Osteoblast (primary cell): Measurements from ENCODE around the gene GABRG3. TPM values are rescaled to one million over a fixed set of nuclear protein-coding genes. Genes with fewer than 3 reads are reported as not detected.
A peak's percentile ranks its signal among the peaks of the same experiment; 100 is the strongest.

Source experiments
- DNase-seq: peaks from one replicate; pipeline ENCODE4 v3.0.0; 2011; ENCODE audit warnings: low spot score, mixed read lengths; ENCODE audit not compliant: insufficient read length; ENCODE audit errors: missing footprints
- H2AFZ ChIP-seq: 2 replicates; pipeline ENCODE4 v1.6.0; 2011; ENCODE audit warnings: mild to moderate bottlenecking, low read length
- H3K27ac ChIP-seq: 2 replicates; pipeline ENCODE4 v1.5.1; 2011; ENCODE audit warnings: mild to moderate bottlenecking, low read depth, low read length, moderate library complexity
- H3K27me3 ChIP-seq: 2 replicates; pipeline ENCODE4 v1.6.0; 2012; ENCODE audit warnings: mild to moderate bottlenecking, control low read depth, inconsistent platforms, low read length, moderate library complexity; ENCODE audit not compliant: insufficient read depth
- H3K36me3 ChIP-seq: 2 replicates; pipeline ENCODE4 v1.5.1; 2011; ENCODE audit warnings: mild to moderate bottlenecking, low read length, control low read depth, moderate library complexity; ENCODE audit not compliant: insufficient read depth
- H3K4me1 ChIP-seq: 2 replicates; pipeline ENCODE4 v1.5.1; 2011; ENCODE audit warnings: mild to moderate bottlenecking, low read length, control low read depth, moderate library complexity; ENCODE audit not compliant: insufficient read depth
- H3K4me2 ChIP-seq: 2 replicates; pipeline ENCODE4 v1.6.0; 2011; ENCODE audit warnings: mild to moderate bottlenecking, low read length; ENCODE audit not compliant: insufficient read depth
- H3K4me3 ChIP-seq: fragments of 200-600 bp; sonication (generic); 3 replicates; pipeline ENCODE4 v1.5.1; 2012; ENCODE audit warnings: mild to moderate bottlenecking, low read length, inconsistent platforms; ENCODE audit not compliant: insufficient read depth
- H3K79me2 ChIP-seq: 2 replicates; pipeline ENCODE4 v1.6.0; 2012; ENCODE audit warnings: mild to moderate bottlenecking, low read length, control low read depth, inconsistent platforms; ENCODE audit not compliant: insufficient read depth
- H3K9me3 ChIP-seq: 2 replicates; pipeline ENCODE4 v1.5.1; 2011; ENCODE audit warnings: low read depth, low read length, control low read depth
- H4K20me1 ChIP-seq: 2 replicates; pipeline ENCODE4 v1.6.0; 2012; ENCODE audit warnings: mild to moderate bottlenecking, low read length, control low read depth; ENCODE audit not compliant: insufficient read depth
- CTCF ChIP-seq: IDR thresholded peaks from 2 replicates; pipeline ENCODE4 v1.5.1; 2011; ENCODE audit warnings: mild to moderate bottlenecking, low read depth, low read length, moderate library complexity; ENCODE audit errors: extremely low read depth
- total RNA-seq: library from RNA; depleted of rRNA; stranded (reverse); fragments of >200 nt; gene quantifications from 2 replicates; pipeline ENCODE4 v1.2.3, GENCODE V29; 2012

Gene GABRG3
- total RNA-seq, 1 donor, result not detected

GRCh38 chr15:27328186-27328585 lies 357.2 kb downstream of the GABRG3 start:
- Histone ChIP-seq H3K27ac (no peak overlapping the region), H4K20me1 (no peaks in the 10 kb centered on the region), H3K27me3 (no peaks in the 10 kb centered on the region), H3K4me2 (no peak overlapping the region), H2AFZ (no peak overlapping the region), H3K36me3 (no peaks in the 10 kb centered on the region), H3K4me1 (no peaks in the 10 kb centered on the region), H3K9me3 (no peaks in the 10 kb centered on the region), H3K4me3 (no peak overlapping the region), H3K79me2 (no peaks in the 10 kb centered on the region)
- DNase-seq, result no peak
- TF ChIP-seq CTCF, result no peak

GRCh38 chr15:27328608-27329007 lies 357.6 kb downstream of the GABRG3 start:
- H3K79me2 ChIP-seq, result no peaks in the 10 kb centered on the region
- no peaks in the 10 kb centered on the region for H4K20me1 ChIP-seq
- peak; percentile 21 for DNase-seq
- no peaks in the 10 kb centered on the region for H3K9me3 ChIP-seq
- no peak overlapping the region for H2AFZ ChIP-seq
- no peak overlapping the region for H3K4me2 ChIP-seq
- no peaks in the 10 kb centered on the region for H3K27me3 ChIP-seq
- H3K27ac ChIP-seq, result no peak overlapping the region
- no peaks in the 10 kb centered on the region for H3K36me3 ChIP-seq
- no peak overlapping the region for H3K4me3 ChIP-seq
- H3K4me1 ChIP-seq, result no peaks in the 10 kb centered on the region
- no peak for TF ChIP-seq CTCF

- Histone ChIP-seq H3K27me3 (no peaks in the 10 kb centered on the region), H3K27ac (no peak overlapping the region), H3K9me3 (no peaks in the 10 kb centered on the region), H3K36me3 (no peaks in the 10 kb centered on the region), H4K20me1 (no peaks in the 10 kb centered on the region), H2AFZ (no peak overlapping the region), H3K4me1 (no peaks in the 10 kb centered on the region), H3K4me3 (no peak overlapping the region), H3K79me2 (no peaks in the 10 kb centered on the region), H3K4me2 (no peak overlapping the region)
- no peak for DNase-seq
- no peak for TF ChIP-seq CTCF
Measured at GRCh38 chr15:27330326-27330725, 359.3 kb downstream of the GABRG3 start.

- no peaks in the 10 kb centered on the region for H3K4me1 ChIP-seq
- H3K4me2 ChIP-seq, result no peak overlapping the region
- no peak overlapping the region for H3K27ac ChIP-seq
- H4K20me1 ChIP-seq, result no peaks in the 10 kb centered on the region
- H3K4me3 ChIP-seq, result no peak overlapping the region
- H3K9me3 ChIP-seq, result peaks cover 3% of the 10 kb centered on the region
- no peaks in the 10 kb centered on the region for H3K36me3 ChIP-seq
- DNase-seq, result no peak
- H2AFZ ChIP-seq, result no peak overlapping the region
- no peaks in the 10 kb centered on the region for H3K27me3 ChIP-seq
- H3K79me2 ChIP-seq, result no peaks in the 10 kb centered on the region
- TF ChIP-seq CTCF, result no peak
Measured at GRCh38 chr15:27336676-27337075, 365.7 kb downstream of the GABRG3 start.
